ENCODE measurements around the gene TARBP1. TPM values are rescaled to one million over a fixed set of nuclear protein-coding genes. Genes with fewer than 3 reads are reported as not detected.
A peak's percentile ranks its signal among the peaks of the same experiment; 100 is the strongest.

TARBP1 gene
- total and polyA plus RNA-seq, 4 experiments from 2014 or later, result 10.0 to 27.5 (median 20.0) TPM

- Mint-ChIP-seq H3K27ac (peak overlapping the region in 2 of 7 donors; percentile 6 to 15), H3K4me3 (no peak overlapping the region), H3K9me3 (no peaks in the 10 kb centered on the region), H3K4me1 (peaks cover 27 to 40% (median 33%) of the 10 kb centered on the region in 4 donors), H3K27me3 (no peaks in the 10 kb centered on the region), H3K36me3 (peaks cover 3 to 18% of the 10 kb centered on the region in 2 donors)
- no peak for DNase-seq
- ChIA-PET CTCF (ENCODE audit: partially characterized antibody) (no interaction called here), POLR2A (ENCODE audit: partially characterized antibody) (interaction anchor here (1.0 kb wide), 1 partner anchor 13 kb away, joined by 4 read pairs; no protein-coding TSS in a partner anchor)
- Histone ChIP-seq H3K27ac (ENCODE audit: low read depth, low read length) (no peak overlapping the region), H3K36me3 (ENCODE audit: insufficient read depth, low read length) (no peaks in the 10 kb centered on the region), H3K4me3 (ENCODE audit: low read length in 2 of 2) (no peak overlapping the region), H3K27me3 (ENCODE audit: insufficient read depth, low read length) (no peaks in the 10 kb centered on the region), H3K9me3 (ENCODE audit: control insufficient read depth in 1 of 2, low read length in 2 of 2) (no peaks in the 10 kb centered on the region), H3K4me1 (ENCODE audit: insufficient read depth, low read length) (peaks cover 28% of the 10 kb centered on the region)
- intact Hi-C loops (cut with micrococcal nuclease), result loop anchor here (5.0 kb wide), 1 partner anchor 1913 kb away; the partner anchor contains the start of gene ERO1B
These were observed 109.2 kb downstream of the TARBP1 start for GRCh38 chr1:234369784-234370183.

- Mint-ChIP-seq H3K27ac (peak overlapping the region in 5 of 7 donors; percentile 0 to 68 (median 41)), H3K4me3 (peak overlapping the region in 1 of 8 donors; percentile 33), H3K36me3 (peaks cover 0 to 12% of the 10 kb centered on the region in 2 donors), H3K4me1 (peaks cover 19 to 33% (median 26%) of the 10 kb centered on the region in 4 donors), H3K27me3 (no peaks in the 10 kb centered on the region), H3K9me3 (no peaks in the 10 kb centered on the region)
- intact Hi-C loops (cut with micrococcal nuclease), result no loop called here
- Histone ChIP-seq H3K27ac (ENCODE audit: low read depth, low read length) (no peak overlapping the region), H3K4me3 (ENCODE audit: low read length in 2 of 2) (no peak overlapping the region), H3K36me3 (ENCODE audit: insufficient read depth, low read length) (no peaks in the 10 kb centered on the region), H3K4me1 (ENCODE audit: insufficient read depth, low read length) (peaks cover 20% of the 10 kb centered on the region), H3K27me3 (ENCODE audit: insufficient read depth, low read length) (no peaks in the 10 kb centered on the region), H3K9me3 (ENCODE audit: control insufficient read depth in 1 of 2, low read length in 2 of 2) (no peaks in the 10 kb centered on the region)
- DNase-seq, result no peak
- ChIA-PET POLR2A (ENCODE audit: partially characterized antibody) (interaction anchor here (1.0 kb wide), 1 partner anchor 12 kb away, joined by 4 read pairs; no protein-coding TSS in a partner anchor), CTCF (ENCODE audit: partially characterized antibody) (no interaction called here)
These were observed 109.9 kb downstream of the TARBP1 start for GRCh38 chr1:234369033-234369430.

GRCh38 chr1:234368320-234369032, 110.5 kb downstream of the TARBP1 start:
- H3K27me3 Mint-ChIP-seq, result no peaks in the 10 kb centered on the region
- DNase-seq, result peak in 3 of 5 donors; percentile 26 to 44 (median 32)
- Histone ChIP-seq H3K27me3 (ENCODE audit: insufficient read depth, low read length) (no peaks in the 10 kb centered on the region), H3K4me3 (ENCODE audit: low read length in 2 of 2) (no peak overlapping the region), H3K4me1 (ENCODE audit: insufficient read depth, low read length) (peaks cover 18% of the 10 kb centered on the region), H3K27ac (ENCODE audit: low read depth, low read length) (no peak overlapping the region), H3K9me3 (ENCODE audit: control insufficient read depth in 1 of 2, low read length in 2 of 2) (no peaks in the 10 kb centered on the region), H3K36me3 (ENCODE audit: insufficient read depth, low read length) (no peaks in the 10 kb centered on the region)
- ChIA-PET CTCF (ENCODE audit: partially characterized antibody) (interaction anchor here (0.6 kb wide), 1 partner anchor 39 kb away, joined by 3 read pairs; no protein-coding TSS in a partner anchor), POLR2A (ENCODE audit: partially characterized antibody) (no interaction called here)
- H3K27ac Mint-ChIP-seq, result peak overlapping the region; percentile 1 to 70 (median 41)
- no peaks in the 10 kb centered on the region for H3K9me3 Mint-ChIP-seq
- peak overlapping the region in 5 of 8 donors; percentile 0 to 33 (median 15) for H3K4me3 Mint-ChIP-seq
- intact Hi-C loops (cut with micrococcal nuclease), result loop anchor here (1.0 kb wide), 1 partner anchor 41 kb away; no protein-coding TSS in a partner anchor
- H3K4me1 Mint-ChIP-seq, result peaks cover 18 to 29% (median 23%) of the 10 kb centered on the region in 4 donors
- H3K36me3 Mint-ChIP-seq, result peaks cover 0 to 7% of the 10 kb centered on the region in 2 donors

- H3K27ac Mint-ChIP-seq, result no peak overlapping the region
- CTCF ChIA-PET (ENCODE audit: partially characterized antibody), result no interaction called here
These were observed 116.4 kb downstream of the TARBP1 start for GRCh38 chr1:234362558-234362957.

GRCh38 chr1:234361102-234361603, 117.8 kb downstream of the TARBP1 start:
- POLR2A ChIA-PET (ENCODE audit: partially characterized antibody), result no interaction called here
- peak overlapping the region in 1 of 7 donors; percentile 22 for H3K27ac Mint-ChIP-seq

More at GRCh38 chr1:234362558-234362957, 116.4 kb downstream of the TARBP1 start:
- Mint-ChIP-seq H3K36me3 (peaks cover 0 to 4% of the 10 kb centered on the region in 2 donors), H3K27me3 (peaks cover 0 to 8% of the 10 kb centered on the region in 2 donors), H3K4me3 (no peak overlapping the region), H3K9me3 (no peaks in the 10 kb centered on the region), H3K4me1 (peaks cover 0 to 11% (median 2%) of the 10 kb centered on the region in 4 donors)
- Histone ChIP-seq H3K27me3 (ENCODE audit: insufficient read depth, low read length) (no peaks in the 10 kb centered on the region), H3K4me3 (ENCODE audit: low read length in 2 of 2) (no peak overlapping the region), H3K36me3 (ENCODE audit: insufficient read depth, low read length) (no peaks in the 10 kb centered on the region), H3K27ac (ENCODE audit: low read depth, low read length) (no peak overlapping the region), H3K9me3 (ENCODE audit: control insufficient read depth in 1 of 2, low read length in 2 of 2) (no peaks in the 10 kb centered on the region), H3K4me1 (ENCODE audit: insufficient read depth, low read length) (peaks cover 6% of the 10 kb centered on the region)
- DNase-seq, result no peak
- POLR2A ChIA-PET (ENCODE audit: partially characterized antibody), result no interaction called here
- intact Hi-C loops (cut with micrococcal nuclease), result no loop called here

GRCh38 chr1:234357831-234358230, 121.1 kb downstream of the TARBP1 start:
- ChIA-PET POLR2A (ENCODE audit: partially characterized antibody) (interaction anchor here (0.8 to 4.2 kb wide), 4 partner anchors 12 to 50 kb away, joined by 3 to 46 read pairs (median 4); partner anchors contain the start of gene COA6), CTCF (ENCODE audit: partially characterized antibody) (interaction anchor here (0.8 to 1.7 kb wide), 2 partner anchors 11 to 31 kb away, joined by 3 to 5 read pairs; no protein-coding TSS in a partner anchor)
- Mint-ChIP-seq H3K36me3 (peaks cover 0 to 4% of the 10 kb centered on the region in 2 donors), H3K9me3 (no peaks in the 10 kb centered on the region), H3K4me3 (peak overlapping the region in 6 of 8 donors; percentile 59 to 90 (median 78)), H3K27ac (peak overlapping the region in 2 of 7 donors; percentile 31 to 56), H3K27me3 (peaks cover 0 to 8% of the 10 kb centered on the region in 2 donors), H3K4me1 (peaks cover 0 to 12% (median 2%) of the 10 kb centered on the region in 4 donors)
- DNase-seq, result no peak
- intact Hi-C loops (cut with micrococcal nuclease), result no loop called here
- H3K27me3 ChIP-seq (ENCODE audit: insufficient read depth, low read length), result no peaks in the 10 kb centered on the region
- no peaks in the 10 kb centered on the region for H3K36me3 ChIP-seq (ENCODE audit: insufficient read depth, low read length)
- H3K9me3 ChIP-seq (ENCODE audit: control insufficient read depth in 1 of 2, low read length in 2 of 2), result no peaks in the 10 kb centered on the region
- H3K4me1 ChIP-seq (ENCODE audit: insufficient read depth, low read length), result peaks cover 14% of the 10 kb centered on the region
- H3K27ac ChIP-seq (ENCODE audit: low read depth, low read length), result no peak overlapping the region
- no peak overlapping the region for H3K4me3 ChIP-seq (ENCODE audit: low read length in 2 of 2)

More at GRCh38 chr1:234361102-234361603, 117.8 kb downstream of the TARBP1 start:
- no peaks in the 10 kb centered on the region for H3K36me3 ChIP-seq (ENCODE audit: insufficient read depth, low read length)
- peaks cover 12% of the 10 kb centered on the region for H3K4me1 ChIP-seq (ENCODE audit: insufficient read depth, low read length)
- intact Hi-C loops (cut with micrococcal nuclease), result no loop called here
- no peak overlapping the region for H3K4me3 ChIP-seq (ENCODE audit: low read length in 2 of 2)
- H3K9me3 ChIP-seq (ENCODE audit: control insufficient read depth in 1 of 2, low read length in 2 of 2), result no peaks in the 10 kb centered on the region
- H3K27ac ChIP-seq (ENCODE audit: low read depth, low read length), result no peak overlapping the region
- Mint-ChIP-seq H3K4me3 (no peak overlapping the region), H3K27me3 (peaks cover 0 to 8% of the 10 kb centered on the region in 2 donors), H3K4me1 (peaks cover 0 to 12% (median 2%) of the 10 kb centered on the region in 4 donors), H3K9me3 (no peaks in the 10 kb centered on the region), H3K36me3 (peaks cover 0 to 4% of the 10 kb centered on the region in 2 donors)
- no peak for DNase-seq
- H3K27me3 ChIP-seq (ENCODE audit: insufficient read depth, low read length), result no peaks in the 10 kb centered on the region
- CTCF ChIA-PET (ENCODE audit: partially characterized antibody), result no interaction called here

Data from CD4-positive, alpha-beta memory T cell (primary cell).